T-helper 2 cell treated with Interferon-gamma antibody and Interleukin-4, amounts not matched to agents 100 ng/mL and 5 ng/mL, for 36 hours (primary cell): Measurements from ENCODE around the gene IMMP2L. TPM values are rescaled to one million over a fixed set of nuclear protein-coding genes. Genes with fewer than 3 reads are reported as not detected.
"Not testable (repeated sequence)": the region's sequence is repeated elsewhere in the genome, so short reads cannot be mapped to it uniquely, and the experiment has no call there.

Experiments
- intact Hi-C: fragments of 100-400 bp; cut with micrococcal nuclease; formaldehyde crosslinking; loops from one replicate; pipeline ENCODE4 v1.15.1; 2023
- total RNA-seq: library from RNA; stranded (reverse); gene quantifications from 2 replicates; pipeline ENCODE4 v1.2.3, GENCODE V29; 2022

IMMP2L gene
- total RNA-seq, 1 donor from 2014 or later: 8.0 TPM

- intact Hi-C loops: no loop called here
Observed at GRCh38 chr7:110698576-110698975, 863.7 kb downstream of the IMMP2L start.

GRCh38 chr7:110693344-110693743, 868.9 kb downstream of the IMMP2L start:
- intact Hi-C loops: no loop called here

GRCh38 chr7:110688908-110689307, 873.4 kb downstream of the IMMP2L start:
- intact Hi-C loops: no loop called here

- intact Hi-C loops: no loop called here
Observed at GRCh38 chr7:110685899-110686298, 876.4 kb downstream of the IMMP2L start.

GRCh38 chr7:110681941-110682340, 880.4 kb downstream of the IMMP2L start:
- intact Hi-C loops: no loop called here

GRCh38 chr7:110677405-110677804, 884.9 kb downstream of the IMMP2L start:
- intact Hi-C loops: no loop called here

GRCh38 chr7:110676785-110677184, 885.5 kb downstream of the IMMP2L start:
- intact Hi-C loops: no loop called here

- intact Hi-C loops: no loop called here
Observed at GRCh38 chr7:110675383-110676103, 886.7 kb downstream of the IMMP2L start.

- intact Hi-C loops: no loop called here
Observed at GRCh38 chr7:110673148-110673547, 889.1 kb downstream of the IMMP2L start.

GRCh38 chr7:110669410-110669809, 892.9 kb downstream of the IMMP2L start:
- intact Hi-C loops: no loop called here

- intact Hi-C loops: no loop called here
Observed at GRCh38 chr7:110664803-110665202, 897.5 kb downstream of the IMMP2L start.

GRCh38 chr7:110660637-110661036, 901.7 kb downstream of the IMMP2L start:
- intact Hi-C loops: not testable (repeated sequence)

- intact Hi-C loops: no loop called here
Observed at GRCh38 chr7:110650328-110650727, 912.0 kb downstream of the IMMP2L start.

GRCh38 chr7:110647266-110647665, 915.0 kb downstream of the IMMP2L start:
- intact Hi-C loops: no loop called here

- intact Hi-C loops: no loop called here
Observed at GRCh38 chr7:110646804-110647203, 915.5 kb downstream of the IMMP2L start.

GRCh38 chr7:110645616-110646015, 916.7 kb downstream of the IMMP2L start:
- intact Hi-C loops: no loop called here

- intact Hi-C loops: no loop called here
Observed at GRCh38 chr7:110645060-110645459, 917.2 kb downstream of the IMMP2L start.

- intact Hi-C loops: no loop called here
Observed at GRCh38 chr7:110637252-110637651, 925.0 kb downstream of the IMMP2L start.

GRCh38 chr7:110633313-110633712, 929.0 kb downstream of the IMMP2L start:
- intact Hi-C loops: no loop called here

- intact Hi-C loops: no loop called here
Observed at GRCh38 chr7:110626414-110626813, 935.9 kb downstream of the IMMP2L start.

- intact Hi-C loops: no loop called here
Observed at GRCh38 chr7:110625294-110625693, 937.0 kb downstream of the IMMP2L start.

GRCh38 chr7:110623436-110623835, 938.9 kb downstream of the IMMP2L start:
- intact Hi-C loops: no loop called here

- intact Hi-C loops: no loop called here
Observed at GRCh38 chr7:110621289-110621688, 941.0 kb downstream of the IMMP2L start.
